GM12892 (cell line): Measurements from ENCODE around the gene RPGRIP1L.

Experiments used
- POLR2A ChIP-seq: IDR thresholded peaks from 2 replicates; pipeline ENCODE4 v1.6.1; 2011; ENCODE audit warnings: low read depth, low read length, control low read depth
- POLR2AphosphoS5 ChIP-seq: IDR thresholded peaks from 2 replicates; pipeline ENCODE4 v1.6.1; 2011; ENCODE audit warnings: low read depth, low read length, control low read depth
- TAF1 ChIP-seq: IDR thresholded peaks from 2 replicates; pipeline ENCODE4 v1.6.1; 2011; ENCODE audit warnings: low read depth, mild to moderate bottlenecking, control low read depth, low read length, borderline replicate concordance

GRCh38 chr16:53703590-53704444 lies at the start of gene RPGRIP1L, which contains the start of gene FTO:
- no peak for TF ChIP-seq POLR2A
- no peak for TF ChIP-seq TAF1
- no peak for TF ChIP-seq POLR2AphosphoS5
